ENCODE measurements around the gene CAPN14. TPM values are rescaled to one million over a fixed set of nuclear protein-coding genes. Genes with fewer than 3 reads are reported as not detected.

Gene CAPN14
- total RNA-seq, 4 donors from 2014 or later, result 124 to 316 (median 198) TPM

- Histone ChIP-seq H3K4me1 (no peaks in the 10 kb centered on the region), H3K36me3 (no peaks in the 10 kb centered on the region), H3K27me3 (peaks cover 0 to 6% (median 0%) of the 10 kb centered on the region in 4 donors), H3K27ac (no peak overlapping the region), H3K9me3 (no peaks in the 10 kb centered on the region), H3K4me3 (no peak overlapping the region)
- intact Hi-C loops (cut with DNase I), result no loop called here
- DNase-seq, result no peak
- no peak for TF ChIP-seq POLR2A (IDR thresholded peaks at IDR 0.05)
- no peak for TF ChIP-seq CTCF (IDR thresholded peaks at IDR 0.05)
- WGBS, 2 donors, result 92 to 93% methylated on average over 6 of the region's 6 CpGs
Measured at GRCh38 chr2:31161637-31162036, 55.7 kb downstream of the CAPN14 start.

GRCh38 chr2:31151501-31151900, 65.8 kb downstream of the CAPN14 start:
- intact Hi-C loops (cut with DNase I), result no loop called here
- Histone ChIP-seq H3K4me1 (no peaks in the 10 kb centered on the region), H3K27ac (no peak overlapping the region), H3K9me3 (no peaks in the 10 kb centered on the region), H3K36me3 (no peaks in the 10 kb centered on the region), H3K27me3 (peaks cover 0 to 15% (median 0%) of the 10 kb centered on the region in 4 donors), H3K4me3 (no peak overlapping the region)
- 74 to 80% methylated on average over 6 of the region's 6 CpGs for WGBS, 2 donors
- TF ChIP-seq CTCF (IDR thresholded peaks at IDR 0.05), result no peak
- TF ChIP-seq POLR2A (IDR thresholded peaks at IDR 0.05), result no peak
- no peak for DNase-seq

GRCh38 chr2:31150120-31150670, 67.1 kb downstream of the CAPN14 start:
- Histone ChIP-seq H3K4me1 (no peaks in the 10 kb centered on the region), H3K27ac (no peak overlapping the region), H3K4me3 (no peak overlapping the region), H3K9me3 (no peaks in the 10 kb centered on the region), H3K36me3 (no peaks in the 10 kb centered on the region), H3K27me3 (peaks cover 0 to 15% (median 0%) of the 10 kb centered on the region in 4 donors)
- 80 to 84% methylated on average over 5 to 6 of the region's 6 CpGs for WGBS, 2 donors
- no peak for DNase-seq
- intact Hi-C loops (cut with DNase I), result no loop called here
- TF ChIP-seq CTCF (IDR thresholded peaks at IDR 0.05) (no peak), POLR2A (IDR thresholded peaks at IDR 0.05) (no peak)

- TF ChIP-seq POLR2A (IDR thresholded peaks at IDR 0.05) (no peak), CTCF (IDR thresholded peaks at IDR 0.05) (no peak)
- H3K27me3 ChIP-seq, result peaks cover 0 to 15% (median 0%) of the 10 kb centered on the region in 4 donors
- intact Hi-C loops (cut with DNase I), result no loop called here
- H3K4me3 ChIP-seq, result no peak overlapping the region
- H3K27ac ChIP-seq, result no peak overlapping the region
- no peaks in the 10 kb centered on the region for H3K36me3 ChIP-seq
- DNase-seq, result no peak
- no peaks in the 10 kb centered on the region for H3K9me3 ChIP-seq
- H3K4me1 ChIP-seq, result no peaks in the 10 kb centered on the region
- 87 to 90% methylated on average over 2 of the region's 2 CpGs for WGBS, 2 donors
Measured at GRCh38 chr2:31148514-31148913, 68.8 kb downstream of the CAPN14 start.

- H3K4me3 ChIP-seq, result no peak overlapping the region
- intact Hi-C loops (cut with DNase I), result no loop called here
- 84 to 93% methylated on average over 5 of the region's 5 CpGs for WGBS, 2 donors
- H3K9me3 ChIP-seq, result no peaks in the 10 kb centered on the region
- H3K36me3 ChIP-seq, result no peaks in the 10 kb centered on the region
- DNase-seq, result no peak
- H3K27me3 ChIP-seq, result peaks cover 0 to 15% (median 0%) of the 10 kb centered on the region in 4 donors
- H3K4me1 ChIP-seq, result no peaks in the 10 kb centered on the region
- TF ChIP-seq CTCF (IDR thresholded peaks at IDR 0.05) (no peak), POLR2A (IDR thresholded peaks at IDR 0.05) (no peak)
- H3K27ac ChIP-seq, result no peak overlapping the region
Measured at GRCh38 chr2:31147645-31148044, 69.7 kb downstream of the CAPN14 start.
